Gastrocnemius medialis (tissue), 4 donors: ENCODE data around the gene ACKR1.

Experiments
- POLR2A ChIP-seq, 2 donors: fragments of 450-650 bp; IDR thresholded peaks; one replicate each; pipeline ENCODE4 v1.6.1; 2017; ENCODE audit warnings: antibody characterized with exemption in 2 of 2, mild to moderate bottlenecking in 2 of 2, moderate library complexity in 2 of 2
- TF ChIP-seq, protein P1 (sequence below), 5 experiments: fragments of 450-650 bp in 3 of 5; fragments of 200-600 bp in 2 of 5; sonication (generic) in 2 of 5; IDR thresholded peaks in 4 of 5; conservative IDR thresholded peaks in 1 of 5; 1 replicate in 4 of 5; 2 replicates in 1 of 5; pipeline ENCODE4 v1.5.1; 2016 to 2019; ENCODE audit warnings: antibody characterized with exemption in 5 of 5, mild to moderate bottlenecking in 3 of 5, moderate library complexity in 3 of 5

DNA sequence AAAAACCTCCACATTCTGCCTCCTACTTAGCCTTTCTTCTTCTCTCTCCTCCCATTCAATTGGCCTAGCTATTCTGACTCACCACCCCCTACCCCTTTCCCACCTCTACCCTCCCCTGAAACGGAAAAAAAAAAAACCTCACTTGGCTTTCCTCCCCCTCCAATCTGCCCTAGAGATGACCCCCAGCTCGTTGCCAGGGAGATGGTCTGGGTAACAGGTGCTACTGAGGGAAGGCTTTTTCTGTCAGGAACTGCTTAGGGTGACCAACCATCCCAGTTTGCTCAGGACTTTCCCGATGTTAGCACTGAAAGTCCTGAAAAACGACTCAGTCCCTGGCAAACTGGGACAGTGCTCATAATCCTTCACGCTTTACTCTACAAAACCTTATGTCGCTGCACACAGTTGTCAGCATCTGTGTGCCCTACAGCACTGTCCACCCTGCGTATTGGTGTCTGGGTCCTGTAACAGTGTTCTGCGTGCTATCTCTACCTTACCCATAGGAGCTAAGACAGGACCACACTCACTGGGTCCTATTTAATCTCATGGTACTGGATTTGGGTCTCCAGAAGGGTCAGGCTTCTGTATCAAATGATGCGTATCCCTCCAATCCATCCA lies 41.0 kb upstream of the ACKR1 start:
- TF ChIP-seq, protein P1, sequence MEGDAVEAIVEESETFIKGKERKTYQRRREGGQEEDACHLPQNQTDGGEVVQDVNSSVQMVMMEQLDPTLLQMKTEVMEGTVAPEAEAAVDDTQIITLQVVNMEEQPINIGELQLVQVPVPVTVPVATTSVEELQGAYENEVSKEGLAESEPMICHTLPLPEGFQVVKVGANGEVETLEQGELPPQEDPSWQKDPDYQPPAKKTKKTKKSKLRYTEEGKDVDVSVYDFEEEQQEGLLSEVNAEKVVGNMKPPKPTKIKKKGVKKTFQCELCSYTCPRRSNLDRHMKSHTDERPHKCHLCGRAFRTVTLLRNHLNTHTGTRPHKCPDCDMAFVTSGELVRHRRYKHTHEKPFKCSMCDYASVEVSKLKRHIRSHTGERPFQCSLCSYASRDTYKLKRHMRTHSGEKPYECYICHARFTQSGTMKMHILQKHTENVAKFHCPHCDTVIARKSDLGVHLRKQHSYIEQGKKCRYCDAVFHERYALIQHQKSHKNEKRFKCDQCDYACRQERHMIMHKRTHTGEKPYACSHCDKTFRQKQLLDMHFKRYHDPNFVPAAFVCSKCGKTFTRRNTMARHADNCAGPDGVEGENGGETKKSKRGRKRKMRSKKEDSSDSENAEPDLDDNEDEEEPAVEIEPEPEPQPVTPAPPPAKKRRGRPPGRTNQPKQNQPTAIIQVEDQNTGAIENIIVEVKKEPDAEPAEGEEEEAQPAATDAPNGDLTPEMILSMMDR (IDR thresholded peaks at IDR 0.05 in 4 of 5, conservative IDR thresholded peaks at IDR 0.05 in 1 of 5): no peak
- TF ChIP-seq POLR2A (IDR thresholded peaks at IDR 0.05): no peak
